GM18517 (cell line): ENCODE data around the gene PSME3.
"Not testable (repeated sequence)": the region's sequence is repeated elsewhere in the genome, so short reads cannot be mapped to it uniquely, and the experiment has no call there.

Source experiments
- ATAC-seq: cut with Tn5 transposase; IDR thresholded peaks from one replicate; pipeline ENCODE4 v1.9.1; 2021; ENCODE audit warnings: mild to moderate bottlenecking, moderate library complexity; ENCODE audit not compliant: unreplicated experiment

Gene PSME3

DNA sequence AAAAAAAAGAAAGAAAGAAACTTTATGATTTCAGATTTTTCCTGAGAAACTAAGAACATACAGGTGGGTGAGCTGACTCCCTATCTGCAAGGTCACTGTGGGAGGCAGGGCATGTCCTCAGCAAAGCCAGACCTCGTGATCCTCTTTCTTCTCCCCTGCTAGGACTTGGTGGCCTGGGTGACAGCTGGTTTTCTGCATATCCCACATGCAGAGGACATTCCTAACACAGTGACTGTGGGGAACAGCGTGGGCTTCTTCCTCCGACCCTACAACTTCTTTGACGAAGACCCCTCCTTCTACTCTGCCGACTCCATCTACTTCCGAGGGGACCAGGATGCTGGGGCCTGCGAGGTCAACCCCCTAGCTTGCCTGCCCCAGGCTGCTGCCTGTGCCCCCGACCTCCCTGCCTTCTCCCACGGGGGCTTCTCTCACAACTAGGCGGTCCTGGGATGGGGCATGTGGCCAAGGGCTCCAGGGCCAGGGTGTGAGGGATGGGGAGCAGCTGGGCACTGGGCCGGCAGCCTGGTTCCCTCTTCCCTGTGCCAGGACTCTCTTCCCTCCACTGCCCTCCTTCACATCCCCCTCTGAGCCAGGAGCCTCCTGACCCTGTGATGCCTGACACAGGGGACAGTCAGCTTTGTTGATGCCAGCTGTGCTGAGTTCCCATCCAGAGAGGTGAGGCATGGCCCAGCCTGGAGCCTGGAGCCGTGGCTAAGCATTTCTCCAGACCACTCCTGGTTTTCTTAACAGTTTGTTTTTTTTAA lies 40.9 kb downstream of the PSME3 start:
- not testable (repeated sequence) for ATAC-seq

DNA sequence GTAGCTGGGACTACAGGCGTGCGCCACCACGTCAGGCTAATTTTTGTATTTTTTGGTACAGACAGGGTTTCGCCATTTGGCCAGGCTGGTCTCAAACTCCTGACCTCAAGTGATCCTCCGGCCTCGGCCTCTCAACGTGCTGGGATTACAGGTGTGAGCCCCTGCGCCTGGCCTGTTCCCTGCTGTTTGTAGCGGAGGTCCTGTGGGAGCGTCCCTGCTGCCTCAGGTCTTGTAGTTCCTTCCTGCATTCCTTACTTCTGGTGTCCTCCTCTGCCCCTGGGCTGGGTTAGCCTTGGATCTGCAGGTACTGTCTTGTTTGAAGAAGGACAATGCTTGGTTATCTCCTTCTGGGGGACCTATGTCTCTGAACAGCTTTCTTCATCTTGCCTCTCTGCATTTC lies 43.8 kb downstream of the PSME3 start:
- no peak for ATAC-seq

DNA sequence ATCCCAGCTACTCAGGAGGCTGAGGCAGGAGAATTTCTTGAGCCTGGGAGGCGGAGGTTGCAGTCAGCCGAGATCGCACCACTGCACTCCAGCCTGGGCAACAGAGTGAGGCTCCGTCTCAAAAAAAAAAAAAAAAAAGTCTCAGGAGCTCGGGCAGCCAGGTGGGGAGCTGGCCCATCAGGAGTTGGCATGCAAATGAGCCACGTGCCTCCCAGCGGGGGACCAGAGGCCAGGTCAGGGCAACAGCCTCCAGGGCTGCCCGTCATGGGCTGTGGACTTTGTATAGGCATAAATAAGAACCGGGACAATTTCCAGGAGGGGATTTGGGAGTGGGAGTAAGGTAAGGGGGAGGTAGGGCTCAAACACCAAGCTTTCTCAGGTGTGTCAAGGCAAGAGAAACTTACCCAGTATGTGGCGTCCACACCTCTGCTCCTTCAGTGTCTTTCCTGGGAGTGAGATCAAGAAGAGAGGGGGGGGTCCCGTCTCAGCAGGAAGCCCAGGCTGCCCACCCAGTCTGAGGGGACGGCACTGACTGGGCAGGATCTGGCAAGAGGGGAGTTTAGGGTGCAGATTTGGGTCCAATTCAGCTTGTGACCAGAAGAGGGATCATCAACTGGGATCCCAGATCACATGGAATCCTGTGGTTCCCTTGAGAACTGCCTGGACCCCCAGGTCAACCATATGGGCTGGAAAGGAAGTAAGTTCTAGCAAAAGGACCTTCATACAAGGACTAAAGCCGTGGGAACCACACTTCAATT lies 45.1 kb downstream of the PSME3 start:
- ATAC-seq = no peak

DNA sequence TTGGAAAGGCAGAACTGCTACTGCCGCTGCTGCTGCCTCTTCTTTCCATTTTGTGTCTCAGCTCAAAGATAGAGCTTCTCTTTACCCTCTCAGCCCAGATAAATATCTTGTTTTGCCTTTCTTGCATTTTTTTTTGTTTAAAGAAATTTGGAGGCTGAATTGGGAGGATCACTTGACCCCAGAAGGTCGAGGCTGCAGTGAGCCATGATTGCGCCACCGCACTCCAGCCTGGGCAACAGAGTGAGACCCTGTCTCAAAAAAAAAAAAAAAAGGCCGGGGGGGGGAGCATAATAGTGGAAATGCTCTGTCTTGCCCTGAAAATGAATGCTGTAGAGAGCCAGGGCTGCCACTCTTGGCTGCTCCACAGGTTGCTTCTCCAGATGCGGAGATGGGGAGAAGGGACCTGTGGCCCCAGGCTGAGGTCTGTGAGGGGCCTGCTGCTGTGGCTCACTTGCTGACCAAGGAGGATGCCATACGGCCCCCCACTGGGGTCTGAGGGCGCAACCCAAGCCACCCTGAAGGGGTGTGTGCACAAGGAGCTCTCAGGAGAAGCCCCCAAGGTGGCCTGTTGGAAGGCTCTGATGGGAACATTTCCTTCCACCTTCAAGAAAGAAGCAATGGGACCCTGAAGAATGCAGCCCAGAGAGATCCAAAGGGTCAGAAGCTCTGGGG lies 45.9 kb downstream of the PSME3 start:
- no peak for ATAC-seq

DNA sequence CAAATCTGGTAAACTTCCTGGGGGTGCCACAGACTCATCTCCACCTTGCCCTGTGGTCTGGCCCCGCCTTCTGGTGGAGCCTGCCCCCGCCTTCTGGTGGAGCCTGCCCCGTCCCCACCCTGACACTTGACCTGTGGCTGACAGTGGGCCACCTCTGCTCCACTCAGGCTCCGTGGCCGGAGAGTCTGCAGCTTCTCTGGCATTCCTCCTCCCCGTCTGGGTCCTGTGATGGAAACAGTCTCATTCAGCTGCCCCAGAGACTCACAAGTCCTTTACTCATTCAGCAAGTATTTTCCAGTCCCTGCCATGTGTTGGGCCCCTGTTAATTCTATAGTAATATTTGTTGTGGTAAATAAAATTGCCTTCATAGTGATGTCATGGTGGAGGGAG lies 46.4 kb downstream of the PSME3 start:
- no peak for ATAC-seq

DNA sequence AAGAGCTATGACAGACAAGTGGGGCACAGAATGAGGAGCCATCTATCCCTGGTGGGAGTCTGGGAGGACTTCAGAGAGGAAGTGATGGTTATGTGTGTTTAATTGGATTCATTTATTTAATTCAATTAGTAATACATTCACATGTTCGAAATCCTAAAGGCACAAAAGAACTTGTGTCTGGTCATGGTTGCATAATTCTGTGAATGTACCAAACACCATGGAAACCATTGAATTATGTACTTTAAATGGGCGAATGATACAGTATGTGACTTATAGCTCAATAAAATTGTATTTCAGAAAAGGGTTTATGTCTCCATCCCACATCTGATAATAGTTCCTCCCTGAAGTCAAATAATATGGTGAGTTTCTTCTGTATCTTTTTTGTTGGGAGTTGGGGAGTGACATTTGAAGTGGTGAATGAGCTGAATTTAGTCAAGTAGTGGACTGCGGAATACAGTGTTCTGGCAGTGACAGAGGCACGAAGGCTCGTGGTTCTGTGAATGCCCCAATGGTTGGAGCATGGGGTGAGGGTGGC lies 47.6 kb downstream of the PSME3 start:
- no peak for ATAC-seq

DNA sequence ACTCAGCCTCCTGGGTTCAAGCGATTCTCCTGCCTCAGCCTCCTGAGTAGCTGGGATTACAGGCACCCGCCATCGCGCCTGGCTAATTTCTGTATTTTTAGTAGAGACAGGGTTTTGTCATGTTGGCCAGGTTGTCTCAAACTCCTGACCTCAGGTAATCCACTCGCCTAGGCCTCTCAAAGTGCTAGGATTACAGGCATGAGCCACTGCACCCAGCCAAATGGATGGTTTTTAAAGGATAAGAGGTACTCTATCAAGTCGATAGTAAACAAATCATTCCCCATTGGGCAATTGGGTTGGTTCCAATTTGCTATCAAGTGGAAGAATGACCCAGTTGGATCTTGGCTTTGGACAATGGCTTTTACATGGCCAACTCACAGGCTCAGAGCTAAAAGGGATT lies 48.5 kb downstream of the PSME3 start:
- ATAC-seq = not testable (repeated sequence)

DNA sequence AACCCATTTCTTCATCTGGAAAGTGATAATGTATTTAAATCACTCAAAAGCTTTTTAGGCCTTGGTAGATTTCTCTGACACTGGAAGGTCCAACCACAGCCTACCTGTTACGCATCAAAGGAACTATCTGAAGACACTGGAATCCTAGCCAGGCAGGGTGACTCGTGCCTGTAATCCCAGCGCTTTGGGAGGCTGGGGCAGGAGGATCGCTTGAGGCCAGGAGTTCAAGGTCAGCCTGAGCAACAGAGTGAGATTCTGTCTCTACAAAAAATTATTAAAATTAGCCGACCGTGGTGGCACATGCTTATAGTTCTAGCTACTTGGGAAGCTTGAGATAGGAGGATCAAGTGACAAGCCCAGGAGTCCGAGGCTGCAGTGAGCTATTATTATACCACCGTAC lies 49.0 kb downstream of the PSME3 start:
- ATAC-seq = no peak

DNA sequence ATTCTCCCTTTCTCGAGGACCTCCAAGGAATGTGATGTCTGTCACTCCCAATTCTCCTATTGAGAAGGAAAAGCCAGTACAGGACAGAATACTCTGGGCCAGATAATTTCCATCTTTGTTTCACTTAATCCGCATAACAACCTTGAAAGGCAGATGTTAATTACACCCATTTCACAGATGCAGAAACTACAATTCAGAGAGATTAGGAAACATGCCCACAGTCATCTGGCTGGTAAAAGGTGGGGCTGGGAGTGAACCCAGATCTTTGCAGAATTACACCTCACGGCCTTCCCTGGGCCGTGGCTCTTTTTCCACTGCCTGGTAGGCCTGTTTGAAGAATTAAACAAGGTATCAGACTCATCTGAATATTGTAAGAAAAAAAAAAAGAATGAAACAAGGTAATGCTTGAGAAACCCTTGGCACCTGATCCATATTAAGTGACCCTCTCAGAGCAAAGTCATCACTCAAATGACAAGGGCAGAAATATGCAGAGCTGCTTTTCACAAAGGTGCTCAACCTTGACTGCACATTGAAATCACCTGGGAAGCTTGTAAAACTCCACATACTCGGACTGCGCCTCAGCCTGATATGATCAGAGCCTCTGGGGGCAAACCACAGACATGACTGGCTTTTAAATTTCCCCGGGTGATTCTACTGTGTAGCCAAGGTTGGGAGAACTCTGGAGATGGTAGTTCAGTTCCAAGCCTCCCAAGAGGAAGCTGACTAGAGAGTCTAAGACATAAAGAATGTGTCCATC lies 50.8 kb downstream of the PSME3 start:
- ATAC-seq = no peak

DNA sequence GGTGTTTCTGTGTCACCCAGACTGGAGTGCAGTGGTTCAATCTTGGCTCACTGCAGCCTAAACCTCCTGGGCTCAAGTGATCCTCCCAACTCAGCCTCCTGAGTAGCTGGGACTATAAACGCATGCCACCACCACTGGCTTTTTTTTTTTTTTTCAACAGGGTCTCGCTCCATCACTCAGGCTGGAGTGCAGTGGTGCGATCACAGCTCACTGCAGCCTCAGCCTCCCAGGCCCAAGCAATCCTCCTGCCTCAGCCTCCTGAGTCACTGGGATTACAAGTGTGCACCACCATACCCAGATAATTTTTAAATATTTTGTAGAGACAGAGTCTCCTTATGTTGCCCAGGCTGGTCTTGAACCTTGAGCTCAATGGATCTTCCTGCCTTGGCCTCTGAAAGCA lies 52.6 kb downstream of the PSME3 start:
- ATAC-seq = not testable (repeated sequence)

DNA sequence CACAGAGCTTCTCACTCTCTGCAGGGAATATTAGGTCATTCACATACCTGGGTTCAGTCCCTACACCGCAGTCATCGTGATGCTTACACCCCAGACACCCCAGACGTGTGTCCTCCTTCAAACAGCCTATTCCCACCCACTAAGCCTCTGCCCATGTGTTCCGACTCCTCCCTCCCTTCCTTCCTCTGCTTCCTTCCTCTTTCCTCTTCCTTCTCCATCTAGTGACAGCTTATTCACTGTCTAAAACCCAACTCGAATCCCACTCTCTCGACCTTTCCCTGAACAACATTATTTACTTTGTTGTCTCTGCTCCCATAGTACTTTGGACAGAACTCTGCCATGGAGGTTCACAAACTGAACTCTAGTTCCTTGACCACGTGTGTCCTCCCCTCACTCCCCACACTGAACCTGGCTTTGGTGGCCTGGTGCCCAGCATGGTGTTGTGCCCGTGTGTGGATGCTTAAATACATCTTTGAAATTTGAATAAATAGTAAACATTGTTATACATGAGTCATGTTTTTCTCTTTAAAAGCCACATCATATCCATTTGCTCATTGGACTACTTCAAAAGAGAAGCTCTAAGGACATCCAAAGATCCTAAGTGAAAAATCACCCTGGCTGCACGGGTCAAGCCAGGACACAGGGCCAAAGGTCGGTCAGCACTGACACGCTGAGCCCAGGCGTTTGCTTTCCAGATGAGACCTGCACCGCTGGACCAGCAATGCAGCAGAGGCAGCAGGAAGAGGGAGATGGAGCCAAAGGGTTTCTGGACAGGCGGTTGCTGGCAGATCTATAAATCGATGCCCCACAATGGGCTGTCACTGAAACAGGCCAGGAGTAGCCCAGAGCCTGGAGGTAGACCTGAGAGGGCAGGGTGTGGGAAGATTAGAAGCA lies 53.3 kb downstream of the PSME3 start:
- no peak for ATAC-seq

DNA sequence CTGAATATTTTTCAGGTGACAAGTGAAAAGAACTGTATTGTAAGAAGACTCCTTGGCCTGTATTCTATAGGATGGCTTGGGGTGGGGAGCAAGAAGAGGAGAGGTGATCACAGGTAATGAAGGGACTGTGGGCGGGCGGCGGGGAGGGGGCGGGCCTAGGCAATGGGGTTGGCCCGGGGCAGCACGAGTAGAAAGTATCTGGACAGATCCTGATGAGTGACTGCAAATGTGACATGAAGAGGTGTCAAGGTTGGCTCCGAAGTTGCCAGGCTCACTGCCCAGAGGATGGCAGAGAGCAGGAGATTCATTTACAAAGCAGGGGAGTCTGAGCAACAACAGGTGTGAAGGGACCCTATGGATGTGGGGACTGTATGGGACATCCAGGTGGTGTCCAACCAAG lies 56.6 kb downstream of the PSME3 start:
- no peak for ATAC-seq

DNA sequence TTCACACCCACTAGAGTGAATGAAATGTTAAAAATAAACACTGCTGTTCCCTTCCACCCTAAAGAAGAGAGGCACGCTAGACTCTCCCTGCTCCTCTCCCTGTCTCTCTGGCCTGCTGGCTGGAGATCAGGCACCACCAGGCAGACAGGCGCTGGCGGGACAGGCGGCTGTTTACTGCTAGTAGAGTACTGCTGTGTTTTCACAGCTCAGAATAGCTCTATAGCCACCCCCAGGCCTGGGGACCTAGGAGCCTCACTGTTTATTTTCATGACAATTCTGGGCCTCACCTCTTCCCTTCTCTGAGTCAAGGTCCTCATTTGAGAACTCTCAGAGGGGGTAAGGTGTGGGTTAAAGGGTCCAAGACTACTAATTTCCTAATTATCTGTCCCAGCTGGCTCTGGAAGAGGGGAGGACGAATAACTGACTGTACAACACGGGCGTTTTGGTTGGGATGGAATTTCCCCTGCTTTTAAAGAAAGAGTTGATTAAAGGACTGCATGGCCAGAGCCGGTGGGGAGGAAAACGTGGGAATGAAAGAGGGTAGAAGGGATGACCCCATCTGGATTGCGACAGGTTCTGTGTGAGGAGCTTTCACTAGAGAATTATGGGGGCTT lies 58.4 kb downstream of the PSME3 start:
- ATAC-seq = no peak

DNA sequence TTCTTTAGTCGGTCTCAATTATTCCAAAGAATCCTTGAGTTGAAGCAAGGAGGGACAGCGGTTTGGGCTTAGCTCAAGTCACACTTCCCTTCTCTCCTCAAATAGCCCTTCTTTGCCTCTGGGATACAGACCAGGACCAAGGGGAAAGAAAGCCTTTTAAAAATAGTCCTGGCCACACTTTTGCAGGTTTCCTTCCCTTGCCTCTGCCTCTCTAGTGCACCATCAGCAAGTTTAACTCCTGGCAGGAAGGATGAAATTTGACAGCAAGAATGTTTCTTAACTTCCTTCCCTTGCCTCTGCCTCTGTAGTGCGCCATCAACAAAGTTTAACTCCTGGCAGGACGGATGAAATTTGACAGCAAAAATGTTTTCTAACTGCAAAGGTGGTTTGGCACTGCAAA lies 60.2 kb downstream of the PSME3 start:
- no peak for ATAC-seq
